ENCODE results near the gene HYAL4. TPM values are rescaled to one million over a fixed set of nuclear protein-coding genes. Genes with fewer than 3 reads are reported as not detected.

HYAL4 gene
- total RNA-seq, 1 experiment from 2014 or later = not detected

DNA sequence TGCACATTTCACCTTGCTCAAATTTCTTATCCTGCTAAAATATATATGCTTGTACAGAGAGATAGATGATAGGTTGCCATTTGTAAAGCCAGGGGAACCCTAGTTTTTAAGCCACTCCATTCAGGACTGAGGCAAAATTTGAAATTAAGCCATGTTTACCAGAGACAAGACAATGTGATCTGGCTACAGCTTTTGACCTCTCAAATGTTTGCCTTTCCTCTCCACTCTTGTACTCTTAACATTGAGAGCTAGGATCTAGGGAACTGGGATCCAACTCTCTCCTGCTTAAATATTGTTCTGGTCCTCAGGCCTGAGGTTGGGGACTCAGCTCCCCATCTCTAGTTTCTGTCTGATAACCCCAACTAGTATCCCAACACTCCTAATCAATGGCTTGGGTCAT is 15.9 kb downstream of the HYAL4 start (continued):
- TF ChIP-seq, protein P1, sequence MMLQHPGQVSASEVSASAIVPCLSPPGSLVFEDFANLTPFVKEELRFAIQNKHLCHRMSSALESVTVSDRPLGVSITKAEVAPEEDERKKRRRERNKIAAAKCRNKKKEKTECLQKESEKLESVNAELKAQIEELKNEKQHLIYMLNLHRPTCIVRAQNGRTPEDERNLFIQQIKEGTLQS (CRISPR knock-in tag; conservative IDR thresholded peaks at IDR 0.05) = no peak

DNA sequence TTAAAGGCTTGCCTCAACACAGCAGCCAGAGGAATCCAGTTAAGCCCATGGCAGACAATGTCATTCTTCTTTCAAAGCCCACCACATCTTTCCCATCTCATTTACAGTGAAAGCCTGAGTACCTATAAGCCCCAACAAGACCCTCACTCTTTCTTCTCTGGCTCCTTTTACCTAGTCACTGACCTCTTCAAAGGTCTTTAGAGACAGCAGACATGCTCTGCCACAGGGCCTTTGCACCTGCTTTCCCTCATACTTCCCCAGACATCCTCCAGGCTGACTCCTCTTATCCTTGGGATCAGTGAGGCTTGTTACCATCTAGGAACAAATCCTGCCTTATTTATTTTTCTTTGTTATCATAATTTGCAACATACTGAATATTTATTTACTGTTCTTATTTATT is 17.8 kb downstream of the HYAL4 start:
- DNase-seq (ENCODE audit: low spot score) = no peak
- CTCF ChIA-PET = no interaction called here
- Mint-ChIP-seq H3K36me3 (peaks cover 8% of the 10 kb centered on the region; the same call in 1 of the 2 replicates), H3K4me3 (no peak overlapping the region), H3K9me3 (peaks cover 15% of the 10 kb centered on the region), H3K27ac (no peak overlapping the region), H3K27me3 (ENCODE audit: low read depth) (no peaks in the 10 kb centered on the region), H3K4me1 (peaks cover 19% of the 10 kb centered on the region)
- TF ChIP-seq, protein P2, sequence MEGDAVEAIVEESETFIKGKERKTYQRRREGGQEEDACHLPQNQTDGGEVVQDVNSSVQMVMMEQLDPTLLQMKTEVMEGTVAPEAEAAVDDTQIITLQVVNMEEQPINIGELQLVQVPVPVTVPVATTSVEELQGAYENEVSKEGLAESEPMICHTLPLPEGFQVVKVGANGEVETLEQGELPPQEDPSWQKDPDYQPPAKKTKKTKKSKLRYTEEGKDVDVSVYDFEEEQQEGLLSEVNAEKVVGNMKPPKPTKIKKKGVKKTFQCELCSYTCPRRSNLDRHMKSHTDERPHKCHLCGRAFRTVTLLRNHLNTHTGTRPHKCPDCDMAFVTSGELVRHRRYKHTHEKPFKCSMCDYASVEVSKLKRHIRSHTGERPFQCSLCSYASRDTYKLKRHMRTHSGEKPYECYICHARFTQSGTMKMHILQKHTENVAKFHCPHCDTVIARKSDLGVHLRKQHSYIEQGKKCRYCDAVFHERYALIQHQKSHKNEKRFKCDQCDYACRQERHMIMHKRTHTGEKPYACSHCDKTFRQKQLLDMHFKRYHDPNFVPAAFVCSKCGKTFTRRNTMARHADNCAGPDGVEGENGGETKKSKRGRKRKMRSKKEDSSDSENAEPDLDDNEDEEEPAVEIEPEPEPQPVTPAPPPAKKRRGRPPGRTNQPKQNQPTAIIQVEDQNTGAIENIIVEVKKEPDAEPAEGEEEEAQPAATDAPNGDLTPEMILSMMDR (IDR thresholded peaks at IDR 0.05) = no peak
- TF ChIP-seq ATF1 (CRISPR knock-in tag; IDR thresholded peaks at IDR 0.05) (no peak), ZNF232 (CRISPR knock-in tag; IDR thresholded peaks at IDR 0.05) (no peak), RELA (CRISPR knock-in tag; IDR thresholded peaks at IDR 0.05; ENCODE audit: borderline replicate concordance) (no peak), MXD4 (CRISPR knock-in tag; IDR thresholded peaks at IDR 0.05; ENCODE audit: borderline replicate concordance) (no peak), GTF2I (CRISPR knock-in tag; conservative IDR thresholded peaks at IDR 0.05) (peak; percentile 72; the same call in 1 of the 2 replicates), NFYB (CRISPR knock-in tag; conservative IDR thresholded peaks at IDR 0.05; ENCODE audit: low read depth) (no peak)
- TF ChIP-seq, protein P3, sequence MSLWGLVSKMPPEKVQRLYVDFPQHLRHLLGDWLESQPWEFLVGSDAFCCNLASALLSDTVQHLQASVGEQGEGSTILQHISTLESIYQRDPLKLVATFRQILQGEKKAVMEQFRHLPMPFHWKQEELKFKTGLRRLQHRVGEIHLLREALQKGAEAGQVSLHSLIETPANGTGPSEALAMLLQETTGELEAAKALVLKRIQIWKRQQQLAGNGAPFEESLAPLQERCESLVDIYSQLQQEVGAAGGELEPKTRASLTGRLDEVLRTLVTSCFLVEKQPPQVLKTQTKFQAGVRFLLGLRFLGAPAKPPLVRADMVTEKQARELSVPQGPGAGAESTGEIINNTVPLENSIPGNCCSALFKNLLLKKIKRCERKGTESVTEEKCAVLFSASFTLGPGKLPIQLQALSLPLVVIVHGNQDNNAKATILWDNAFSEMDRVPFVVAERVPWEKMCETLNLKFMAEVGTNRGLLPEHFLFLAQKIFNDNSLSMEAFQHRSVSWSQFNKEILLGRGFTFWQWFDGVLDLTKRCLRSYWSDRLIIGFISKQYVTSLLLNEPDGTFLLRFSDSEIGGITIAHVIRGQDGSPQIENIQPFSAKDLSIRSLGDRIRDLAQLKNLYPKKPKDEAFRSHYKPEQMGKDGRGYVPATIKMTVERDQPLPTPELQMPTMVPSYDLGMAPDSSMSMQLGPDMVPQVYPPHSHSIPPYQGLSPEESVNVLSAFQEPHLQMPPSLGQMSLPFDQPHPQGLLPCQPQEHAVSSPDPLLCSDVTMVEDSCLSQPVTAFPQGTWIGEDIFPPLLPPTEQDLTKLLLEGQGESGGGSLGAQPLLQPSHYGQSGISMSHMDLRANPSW (CRISPR knock-in tag; conservative IDR thresholded peaks at IDR 0.05; ENCODE audit: low read depth) = no peak
- ATAC-seq = no peak
- POLR2A ChIA-PET = no interaction called here

DNA sequence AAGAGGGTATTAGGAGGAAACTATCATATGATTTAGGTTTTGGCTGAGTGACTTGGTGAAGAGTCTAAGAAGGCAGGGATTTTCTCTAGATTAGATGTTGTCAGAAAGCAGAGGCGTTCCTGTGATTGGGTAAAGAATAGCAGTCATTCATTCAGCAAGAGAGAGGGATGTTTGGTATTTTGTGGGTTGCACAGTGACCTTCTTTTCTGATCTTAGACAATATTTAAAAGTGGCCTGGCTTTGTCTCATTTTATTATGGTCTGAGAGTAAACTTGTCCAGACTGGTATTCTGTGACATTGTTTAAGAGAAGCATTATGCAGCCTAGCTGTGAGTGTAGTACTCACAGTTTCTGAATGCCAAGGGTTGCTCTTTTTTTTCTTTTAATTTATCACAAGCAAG is 18.5 kb downstream of the HYAL4 start:
- no peak for ATAC-seq
- H3K36me3 Mint-ChIP-seq = peaks cover 8% of the 10 kb centered on the region; the same call in 1 of the 2 replicates
- TF ChIP-seq ZNF416 (CRISPR knock-in tag; IDR thresholded peaks at IDR 0.05) (no peak), ZNF232 (CRISPR knock-in tag; IDR thresholded peaks at IDR 0.05) (no peak), SMAD4 (CRISPR knock-in tag; IDR thresholded peaks at IDR 0.05) (no peak), ZNF423 (CRISPR knock-in tag; IDR thresholded peaks at IDR 0.05) (no peak), OVOL2 (CRISPR knock-in tag; IDR thresholded peaks at IDR 0.05; ENCODE audit: borderline replicate concordance) (no peak), RELA (CRISPR knock-in tag; IDR thresholded peaks at IDR 0.05; ENCODE audit: borderline replicate concordance) (no peak), CREB1 (CRISPR knock-in tag; IDR thresholded peaks at IDR 0.05) (no peak), JUN (CRISPR knock-in tag; IDR thresholded peaks at IDR 0.05) (no peak), MYBL2 (CRISPR knock-in tag; IDR thresholded peaks at IDR 0.05) (no peak), NFYB (CRISPR knock-in tag; conservative IDR thresholded peaks at IDR 0.05; ENCODE audit: low read depth) (no peak)
- TF ChIP-seq, protein P4, sequence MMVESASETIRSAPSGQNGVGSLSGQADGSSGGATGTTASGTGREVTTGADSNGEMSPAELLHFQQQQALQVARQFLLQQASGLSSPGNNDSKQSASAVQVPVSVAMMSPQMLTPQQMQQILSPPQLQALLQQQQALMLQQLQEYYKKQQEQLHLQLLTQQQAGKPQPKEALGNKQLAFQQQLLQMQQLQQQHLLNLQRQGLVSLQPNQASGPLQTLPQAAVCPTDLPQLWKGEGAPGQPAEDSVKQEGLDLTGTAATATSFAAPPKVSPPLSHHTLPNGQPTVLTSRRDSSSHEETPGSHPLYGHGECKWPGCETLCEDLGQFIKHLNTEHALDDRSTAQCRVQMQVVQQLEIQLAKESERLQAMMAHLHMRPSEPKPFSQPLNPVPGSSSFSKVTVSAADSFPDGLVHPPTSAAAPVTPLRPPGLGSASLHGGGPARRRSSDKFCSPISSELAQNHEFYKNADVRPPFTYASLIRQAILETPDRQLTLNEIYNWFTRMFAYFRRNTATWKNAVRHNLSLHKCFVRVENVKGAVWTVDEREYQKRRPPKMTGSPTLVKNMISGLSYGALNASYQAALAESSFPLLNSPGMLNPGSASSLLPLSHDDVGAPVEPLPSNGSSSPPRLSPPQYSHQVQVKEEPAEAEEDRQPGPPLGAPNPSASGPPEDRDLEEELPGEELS (CRISPR knock-in tag; IDR thresholded peaks at IDR 0.05) = no peak
- TF ChIP-seq, protein P5, sequence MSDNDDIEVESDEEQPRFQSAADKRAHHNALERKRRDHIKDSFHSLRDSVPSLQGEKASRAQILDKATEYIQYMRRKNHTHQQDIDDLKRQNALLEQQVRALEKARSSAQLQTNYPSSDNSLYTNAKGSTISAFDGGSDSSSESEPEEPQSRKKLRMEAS (CRISPR knock-in tag; IDR thresholded peaks at IDR 0.05) = no peak
- TF ChIP-seq, protein P1 (CRISPR knock-in tag; conservative IDR thresholded peaks at IDR 0.05) = no peak
- TF ChIP-seq, protein P6, sequence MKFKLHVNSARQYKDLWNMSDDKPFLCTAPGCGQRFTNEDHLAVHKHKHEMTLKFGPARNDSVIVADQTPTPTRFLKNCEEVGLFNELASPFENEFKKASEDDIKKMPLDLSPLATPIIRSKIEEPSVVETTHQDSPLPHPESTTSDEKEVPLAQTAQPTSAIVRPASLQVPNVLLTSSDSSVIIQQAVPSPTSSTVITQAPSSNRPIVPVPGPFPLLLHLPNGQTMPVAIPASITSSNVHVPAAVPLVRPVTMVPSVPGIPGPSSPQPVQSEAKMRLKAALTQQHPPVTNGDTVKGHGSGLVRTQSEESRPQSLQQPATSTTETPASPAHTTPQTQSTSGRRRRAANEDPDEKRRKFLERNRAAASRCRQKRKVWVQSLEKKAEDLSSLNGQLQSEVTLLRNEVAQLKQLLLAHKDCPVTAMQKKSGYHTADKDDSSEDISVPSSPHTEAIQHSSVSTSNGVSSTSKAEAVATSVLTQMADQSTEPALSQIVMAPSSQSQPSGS (CRISPR knock-in tag; IDR thresholded peaks at IDR 0.05; ENCODE audit: borderline replicate concordance, low read depth) = no peak
- TF ChIP-seq, protein P7, sequence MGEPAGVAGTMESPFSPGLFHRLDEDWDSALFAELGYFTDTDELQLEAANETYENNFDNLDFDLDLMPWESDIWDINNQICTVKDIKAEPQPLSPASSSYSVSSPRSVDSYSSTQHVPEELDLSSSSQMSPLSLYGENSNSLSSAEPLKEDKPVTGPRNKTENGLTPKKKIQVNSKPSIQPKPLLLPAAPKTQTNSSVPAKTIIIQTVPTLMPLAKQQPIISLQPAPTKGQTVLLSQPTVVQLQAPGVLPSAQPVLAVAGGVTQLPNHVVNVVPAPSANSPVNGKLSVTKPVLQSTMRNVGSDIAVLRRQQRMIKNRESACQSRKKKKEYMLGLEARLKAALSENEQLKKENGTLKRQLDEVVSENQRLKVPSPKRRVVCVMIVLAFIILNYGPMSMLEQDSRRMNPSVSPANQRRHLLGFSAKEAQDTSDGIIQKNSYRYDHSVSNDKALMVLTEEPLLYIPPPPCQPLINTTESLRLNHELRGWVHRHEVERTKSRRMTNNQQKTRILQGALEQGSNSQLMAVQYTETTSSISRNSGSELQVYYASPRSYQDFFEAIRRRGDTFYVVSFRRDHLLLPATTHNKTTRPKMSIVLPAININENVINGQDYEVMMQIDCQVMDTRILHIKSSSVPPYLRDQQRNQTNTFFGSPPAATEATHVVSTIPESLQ (CRISPR knock-in tag; IDR thresholded peaks at IDR 0.05) = no peak

More for the DNA sequence above, 18.5 kb downstream of the HYAL4 start:
- CTCF ChIA-PET = interaction anchor here (0.6 to 3.9 kb wide), 5 partner anchors 9 to 220 kb away, joined by 3 to 41 read pairs (median 4); partner anchors contain the start of gene WASL
- Mint-ChIP-seq H3K27me3 (ENCODE audit: low read depth) (no peaks in the 10 kb centered on the region), H3K4me1 (peaks cover 19% of the 10 kb centered on the region), H3K27ac (no peak overlapping the region), H3K4me3 (no peak overlapping the region), H3K9me3 (peaks cover 15% of the 10 kb centered on the region)
- POLR2A ChIA-PET = no interaction called here
- no peak for DNase-seq (ENCODE audit: low spot score)

All from WTC11 (cell line).